ENCODE measurements around the gene ATP2B3. TPM values are rescaled to one million over a fixed set of nuclear protein-coding genes. Genes with fewer than 3 reads are reported as not detected.

ATP2B3 gene
- total RNA-seq, 1 experiment from 2014 or later: 0.35 TPM

- no peaks in the 10 kb centered on the region for H3K4me1 ChIP-seq (ENCODE audit: insufficient read depth, low read length)
- no CpG with 5 or more reads among the region's 11 CpGs for WGBS (ENCODE audit: extremely low coverage, insufficient read length, low lambda C conversion rate)
- no peak overlapping the region for H3K4me2 ChIP-seq (ENCODE audit: insufficient read depth, insufficient read length, low read length)
- H3K27me3 Mint-ChIP-seq (ENCODE audit: low read depth): peaks cover 16% of the 10 kb centered on the region
- H3T11ph ChIP-seq (ENCODE audit: low read length): no peak overlapping the region
- no peak overlapping the region for H2BK15ac ChIP-seq (ENCODE audit: low read depth, low read length)
- no peak overlapping the region for H3K56ac ChIP-seq (ENCODE audit: insufficient read length, low read depth, low read length)
- peaks cover 50 to 78% of the 10 kb centered on the region in 2 experiments for H3K9me3 Mint-ChIP-seq
- no peak overlapping the region for H4K5ac ChIP-seq (ENCODE audit: insufficient read length, low read depth, low read length)
- H2AK5ac ChIP-seq (ENCODE audit: insufficient read length, low read length): no peak overlapping the region
- H3K79me1 ChIP-seq (ENCODE audit: insufficient read depth, low read depth, low read length, poor library complexity, severe bottlenecking): no peaks in the 10 kb centered on the region
- H3K27ac ChIP-seq (ENCODE audit: insufficient read length, low read depth, low read length): no peak overlapping the region
- no peaks in the 10 kb centered on the region for H4K20me1 ChIP-seq (ENCODE audit: control insufficient read depth, insufficient read depth, insufficient read length)
- H3K9ac ChIP-seq (ENCODE audit: extremely low read depth, insufficient read length, low read length): no peak overlapping the region
- peaks cover 3% of the 10 kb centered on the region for H3K23me2 ChIP-seq (ENCODE audit: insufficient read length, low read depth, low read length, poor library complexity, severe bottlenecking)
- H3K4me3 Mint-ChIP-seq: no peak overlapping the region; a peak in 1 of 5 replicates
- H3K27me3 ChIP-seq (ENCODE audit: insufficient read depth, low read length): no peaks in the 10 kb centered on the region
- no peak for DNase-seq
- H3K9me3 ChIP-seq (ENCODE audit: control insufficient read depth, low read depth, low read length): peaks cover 9% of the 10 kb centered on the region
- no peaks in the 10 kb centered on the region for H3K79me2 ChIP-seq (ENCODE audit: insufficient read depth, low read length)
- H2BK20ac ChIP-seq (ENCODE audit: low read depth, low read length, poor library complexity, severe bottlenecking): no peak overlapping the region
- TF ChIP-seq, protein P1, sequence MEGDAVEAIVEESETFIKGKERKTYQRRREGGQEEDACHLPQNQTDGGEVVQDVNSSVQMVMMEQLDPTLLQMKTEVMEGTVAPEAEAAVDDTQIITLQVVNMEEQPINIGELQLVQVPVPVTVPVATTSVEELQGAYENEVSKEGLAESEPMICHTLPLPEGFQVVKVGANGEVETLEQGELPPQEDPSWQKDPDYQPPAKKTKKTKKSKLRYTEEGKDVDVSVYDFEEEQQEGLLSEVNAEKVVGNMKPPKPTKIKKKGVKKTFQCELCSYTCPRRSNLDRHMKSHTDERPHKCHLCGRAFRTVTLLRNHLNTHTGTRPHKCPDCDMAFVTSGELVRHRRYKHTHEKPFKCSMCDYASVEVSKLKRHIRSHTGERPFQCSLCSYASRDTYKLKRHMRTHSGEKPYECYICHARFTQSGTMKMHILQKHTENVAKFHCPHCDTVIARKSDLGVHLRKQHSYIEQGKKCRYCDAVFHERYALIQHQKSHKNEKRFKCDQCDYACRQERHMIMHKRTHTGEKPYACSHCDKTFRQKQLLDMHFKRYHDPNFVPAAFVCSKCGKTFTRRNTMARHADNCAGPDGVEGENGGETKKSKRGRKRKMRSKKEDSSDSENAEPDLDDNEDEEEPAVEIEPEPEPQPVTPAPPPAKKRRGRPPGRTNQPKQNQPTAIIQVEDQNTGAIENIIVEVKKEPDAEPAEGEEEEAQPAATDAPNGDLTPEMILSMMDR (conservative IDR thresholded peaks at IDR 0.05): no peak
- H2AFZ ChIP-seq (ENCODE audit: low read length): no peak overlapping the region
- H2BK120ac ChIP-seq (ENCODE audit: low read depth, low read length, poor library complexity, severe bottlenecking): no peak overlapping the region
- H4K91ac ChIP-seq (ENCODE audit: insufficient read length, low read depth, low read length): no peak overlapping the region
- H2BK12ac ChIP-seq (ENCODE audit: insufficient read length, low read depth, low read length): no peak overlapping the region
- no peak overlapping the region for H2BK5ac ChIP-seq (ENCODE audit: insufficient read length, low read length)
- no peak overlapping the region for H4K8ac ChIP-seq (replicated peaks; ENCODE audit: insufficient read length, low read depth, low read length)
- H3K36me3 Mint-ChIP-seq (ENCODE audit: insufficient read depth in 1 of 3, low read depth in 3 of 3): peaks cover 0 to 3% (median 0%) of the 10 kb centered on the region in 3 experiments; a peak in 2 of 7 replicates
- no peak overlapping the region for H3K18ac ChIP-seq (ENCODE audit: insufficient read length, low read depth, low read length)
- H3K4me1 Mint-ChIP-seq: no peaks in the 10 kb centered on the region
- H3K23ac ChIP-seq (ENCODE audit: insufficient read length, low read depth, low read length): no peak overlapping the region
- H3K27ac Mint-ChIP-seq: no peak overlapping the region
- no peak overlapping the region for H3K4ac ChIP-seq (ENCODE audit: low read depth, low read length)
- no peak overlapping the region for H3K14ac ChIP-seq (ENCODE audit: insufficient read depth, low read length)
Measured at GRCh38 chrX:153537080-153537479, 19.6 kb downstream of the ATP2B3 start.

Data from H9 (cell line).